GM12872 (cell line): ENCODE results near the gene PIK3R2.

ENCODE experiments used
- TF ChIP-seq, protein P1 (sequence below): IDR thresholded peaks from 3 replicates; pipeline ENCODE4 v1.5.1; 2011; ENCODE audit warnings: low read depth, mild to moderate bottlenecking, low read length, moderate library complexity; ENCODE audit not compliant: insufficient read depth

PIK3R2 gene

DNA sequence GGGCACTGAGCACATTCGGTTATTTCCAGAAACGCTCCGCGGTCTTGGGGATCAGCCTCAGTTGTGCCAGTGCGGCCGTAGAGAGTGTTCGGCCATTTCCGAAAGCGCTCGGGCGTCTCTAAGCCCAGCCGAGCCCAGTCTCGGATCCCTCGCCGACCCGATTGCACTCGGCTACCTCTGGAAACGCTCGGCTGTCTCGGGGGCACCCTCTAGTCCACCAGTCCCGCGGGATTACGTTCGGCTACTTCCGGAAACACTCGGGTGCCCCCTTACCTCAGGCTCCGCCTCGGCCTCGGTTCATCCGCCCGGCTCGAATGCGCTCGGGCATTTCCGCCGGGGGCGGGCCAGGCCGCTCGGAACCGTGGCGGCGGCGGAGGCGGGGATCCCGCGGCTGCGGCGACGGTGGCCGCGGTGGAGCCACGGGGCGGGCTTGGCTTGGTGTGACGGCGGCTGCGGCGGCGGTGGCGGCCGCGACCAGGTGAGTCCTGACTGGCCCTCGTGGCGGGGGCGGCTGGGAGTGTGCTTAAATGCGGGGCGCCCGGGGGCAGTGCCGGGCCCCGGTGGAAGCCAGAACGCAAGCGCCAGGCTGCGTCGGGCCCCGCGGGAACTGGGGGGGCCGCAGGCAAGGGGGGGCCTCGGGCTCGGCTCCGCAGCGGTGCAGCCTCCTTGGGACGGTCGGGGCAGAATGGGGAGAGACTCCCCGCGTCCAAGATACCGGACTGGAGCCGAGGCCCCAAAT, at the start of gene PIK3R2:
Gene PIK3R2 (plus strand): TSS at position 347 of the 739 bp plus-strand sequence. CDS start 2,717 bp downstream, outside the sequence.
- TF ChIP-seq, protein P1, sequence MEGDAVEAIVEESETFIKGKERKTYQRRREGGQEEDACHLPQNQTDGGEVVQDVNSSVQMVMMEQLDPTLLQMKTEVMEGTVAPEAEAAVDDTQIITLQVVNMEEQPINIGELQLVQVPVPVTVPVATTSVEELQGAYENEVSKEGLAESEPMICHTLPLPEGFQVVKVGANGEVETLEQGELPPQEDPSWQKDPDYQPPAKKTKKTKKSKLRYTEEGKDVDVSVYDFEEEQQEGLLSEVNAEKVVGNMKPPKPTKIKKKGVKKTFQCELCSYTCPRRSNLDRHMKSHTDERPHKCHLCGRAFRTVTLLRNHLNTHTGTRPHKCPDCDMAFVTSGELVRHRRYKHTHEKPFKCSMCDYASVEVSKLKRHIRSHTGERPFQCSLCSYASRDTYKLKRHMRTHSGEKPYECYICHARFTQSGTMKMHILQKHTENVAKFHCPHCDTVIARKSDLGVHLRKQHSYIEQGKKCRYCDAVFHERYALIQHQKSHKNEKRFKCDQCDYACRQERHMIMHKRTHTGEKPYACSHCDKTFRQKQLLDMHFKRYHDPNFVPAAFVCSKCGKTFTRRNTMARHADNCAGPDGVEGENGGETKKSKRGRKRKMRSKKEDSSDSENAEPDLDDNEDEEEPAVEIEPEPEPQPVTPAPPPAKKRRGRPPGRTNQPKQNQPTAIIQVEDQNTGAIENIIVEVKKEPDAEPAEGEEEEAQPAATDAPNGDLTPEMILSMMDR, result no peak

DNA sequence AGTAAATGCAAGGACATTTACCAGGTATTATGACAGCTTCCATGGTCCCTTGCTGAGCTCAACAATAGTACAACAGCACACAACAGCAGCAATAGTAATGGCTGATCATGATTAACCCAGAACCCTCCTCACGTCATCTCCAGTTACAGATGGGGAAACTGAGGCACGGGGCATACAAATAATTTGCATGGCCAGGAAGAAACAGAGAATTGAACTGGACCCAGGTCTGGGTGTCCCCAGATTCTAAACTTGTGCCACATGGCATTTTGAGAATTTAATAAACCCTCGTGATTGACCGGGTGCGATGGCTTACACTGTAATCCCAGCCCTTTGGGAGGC, 48.2 kb upstream of the PIK3R2 start:
- TF ChIP-seq, protein P1, result no peak

DNA sequence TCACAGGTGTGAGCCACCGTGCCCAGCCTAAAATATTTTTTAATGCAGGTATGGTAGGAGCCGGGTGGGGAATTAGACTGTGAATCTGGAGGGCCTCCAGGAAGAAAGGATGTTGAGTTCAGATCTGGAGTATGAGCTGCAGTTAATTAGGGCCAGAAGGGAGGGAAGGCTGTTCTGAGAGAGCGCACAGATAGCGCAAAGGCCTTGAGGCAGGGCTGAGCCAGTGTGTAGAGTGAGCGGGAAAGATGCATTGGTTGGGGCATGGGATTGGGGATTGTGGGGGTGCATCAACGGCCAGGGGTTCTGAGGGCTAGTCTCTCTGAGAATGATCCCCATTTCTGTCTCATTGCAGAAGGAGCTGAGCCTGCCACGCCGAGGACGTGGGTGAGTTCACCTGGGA, 45.7 kb upstream of the PIK3R2 start:
- TF ChIP-seq, protein P1, result no peak

DNA sequence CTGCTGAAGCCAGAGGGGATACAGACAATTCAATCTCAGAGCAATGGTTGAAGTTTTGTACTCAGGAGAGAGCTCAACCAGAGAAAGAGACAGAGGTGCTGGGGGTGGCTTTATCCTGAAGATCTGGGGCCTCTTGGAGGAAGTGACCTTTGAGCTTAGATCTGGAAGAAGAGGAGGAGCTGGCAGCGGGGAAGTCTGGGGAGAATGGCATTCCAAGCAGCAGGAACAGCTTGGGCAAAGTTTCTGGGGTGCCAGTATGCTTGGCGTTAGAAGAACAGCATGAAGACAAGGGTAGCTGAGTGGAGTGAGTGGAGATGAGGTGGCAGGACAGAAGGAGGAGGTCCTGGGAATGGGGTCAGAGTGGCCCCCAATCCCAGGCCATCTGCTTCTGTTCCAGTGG, 44.1 kb upstream of the PIK3R2 start:
- TF ChIP-seq, protein P1, result no peak

DNA sequence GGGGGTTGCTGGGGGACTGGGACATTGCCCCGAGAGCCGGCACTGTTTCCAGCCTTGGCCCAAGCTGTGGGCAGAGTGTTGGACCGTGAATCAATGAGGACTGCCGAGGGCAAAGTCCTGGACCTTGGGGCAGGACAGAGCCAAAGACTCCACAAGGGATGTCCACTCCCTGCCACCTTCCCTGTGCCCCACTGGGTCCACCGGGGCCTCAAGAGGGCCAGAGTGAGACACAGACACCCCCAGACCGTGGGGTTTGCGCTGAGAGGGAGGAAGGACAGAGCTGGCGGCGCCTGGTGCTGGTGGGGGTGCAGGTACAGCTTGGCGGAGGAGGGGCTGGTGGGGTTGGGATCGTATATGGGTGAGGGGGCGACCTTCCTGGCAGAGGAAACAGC, 43.6 kb upstream of the PIK3R2 start:
- TF ChIP-seq, protein P1, result no peak

DNA sequence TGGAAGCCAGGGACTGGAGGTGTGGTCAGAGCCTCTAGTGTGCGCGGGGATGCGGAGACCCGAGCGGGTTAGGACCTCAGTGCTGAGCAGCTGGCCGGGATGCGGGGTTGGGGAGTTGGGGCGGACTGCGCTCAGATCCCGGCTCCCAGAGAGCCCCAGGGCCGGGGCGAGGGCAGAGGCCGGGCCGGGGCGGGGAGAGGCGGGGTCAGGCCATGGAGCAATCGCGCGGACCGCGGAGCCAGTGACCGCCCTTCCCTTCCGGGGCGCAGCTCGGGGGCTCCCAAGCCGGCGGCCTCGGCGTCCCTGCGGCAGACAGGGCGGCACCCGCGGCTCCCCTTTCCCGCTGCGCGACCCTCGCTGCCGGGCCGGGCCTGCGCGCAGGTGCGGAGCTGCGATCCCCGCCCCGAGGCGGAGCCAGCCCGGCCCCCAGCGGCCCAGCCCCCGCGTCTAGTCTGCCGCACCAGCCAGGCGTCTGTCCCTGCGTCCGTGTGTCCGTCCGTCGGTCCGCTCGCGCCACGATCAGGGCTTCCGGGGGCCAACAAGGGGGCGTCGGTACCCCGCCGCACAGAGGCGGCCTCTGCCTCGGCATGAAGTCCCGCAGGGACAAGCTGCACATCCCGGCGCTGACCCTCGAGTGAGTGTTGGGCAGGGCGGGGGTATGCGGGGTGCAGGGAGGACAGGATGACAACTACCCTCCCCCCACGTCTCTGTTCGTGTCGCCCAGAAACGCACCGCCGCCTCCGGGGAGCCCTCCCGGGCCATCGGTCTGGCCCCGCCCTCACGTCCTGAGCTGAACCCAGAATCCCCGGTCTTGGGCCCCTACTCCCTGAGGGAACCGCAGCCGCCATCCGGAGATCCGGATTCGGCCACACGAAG, 43.0 kb upstream of the PIK3R2 start:
- TF ChIP-seq, protein P1, result no peak

DNA sequence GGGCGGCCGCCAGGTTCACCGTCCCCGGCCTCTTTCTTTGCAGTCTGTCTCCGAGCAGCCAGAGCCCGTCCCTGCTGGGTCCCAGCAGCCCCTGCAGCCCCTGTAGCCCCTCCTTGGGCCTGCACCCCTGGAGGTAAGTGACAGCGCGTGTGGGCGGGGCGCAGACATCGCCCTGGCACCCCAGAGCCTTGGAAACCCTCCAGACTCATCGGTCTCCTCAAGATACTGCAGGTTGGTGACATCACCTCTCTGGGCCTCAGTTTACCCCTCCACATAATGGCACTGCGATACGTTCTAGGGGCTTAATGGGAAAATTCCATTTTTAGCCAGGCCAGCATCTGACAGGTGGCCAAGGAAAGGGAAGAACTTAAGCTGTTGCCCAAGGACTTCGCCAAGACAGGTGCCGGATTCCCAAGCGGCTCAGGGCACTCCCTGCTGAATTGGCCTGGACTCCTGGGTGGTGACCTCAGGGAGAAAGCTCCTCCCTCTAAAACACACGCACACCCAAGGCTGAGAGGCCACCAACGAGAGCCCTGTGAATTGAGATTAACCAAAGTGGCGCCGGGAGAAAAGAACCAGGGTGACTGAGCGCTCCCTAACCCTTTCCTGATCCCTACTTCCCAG, 42.2 kb upstream of the PIK3R2 start:
- TF ChIP-seq, protein P1, result no peak
